ENCODE measurements around the gene FAIM2. TPM values are rescaled to one million over a fixed set of nuclear protein-coding genes. Genes with fewer than 3 reads are reported as not detected.

The FAIM2 gene
- total RNA-seq, 1 experiment from 2014 or later: 0.09 TPM

DNA sequence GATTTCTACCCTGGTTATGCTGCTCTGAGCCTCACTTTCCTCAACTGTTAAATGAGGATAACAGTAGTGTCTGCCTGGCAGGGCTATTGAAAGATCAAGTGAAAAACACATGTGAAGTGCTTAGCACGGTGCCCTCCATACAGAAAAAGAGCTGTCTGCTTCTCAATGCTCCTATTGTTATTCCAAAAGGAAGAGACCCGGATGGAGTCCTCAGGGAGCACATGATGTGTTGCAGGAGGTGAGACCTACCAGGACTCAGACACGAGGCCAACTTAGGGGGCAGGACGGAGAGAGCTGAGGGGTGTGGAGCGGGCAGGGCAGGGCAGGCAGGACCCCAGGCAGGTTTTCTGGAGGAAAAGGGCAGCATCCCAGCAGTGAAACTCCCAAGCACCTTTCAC, 8.9 kb downstream of the FAIM2 start:
- H3K9me3 ChIP-seq: no peaks in the 10 kb centered on the region
- no peaks in the 10 kb centered on the region for H3K4me1 Mint-ChIP-seq (ENCODE audit: low read depth, unreplicated experiment)
- DNase-seq: no peak
- ChIA-PET CTCF (interaction anchor here (1.0 kb wide), 1 partner anchor 22 kb away, joined by 3 read pairs; no protein-coding TSS in a partner anchor), POLR2A (no interaction called here)
- H3K27me3 Mint-ChIP-seq (ENCODE audit: insufficient read depth, unreplicated experiment): no peaks in the 10 kb centered on the region
- BruUV-seq (replicated peaks): no TSS peak
- no peak overlapping the region for H3K27ac Mint-ChIP-seq (ENCODE audit: unreplicated experiment)
- peaks cover 7% of the 10 kb centered on the region for H3K36me3 Mint-ChIP-seq (ENCODE audit: insufficient read depth, unreplicated experiment)
- intact Hi-C loops (cut with micrococcal nuclease; ENCODE audit: unreplicated experiment): no loop called here
- no peak overlapping the region for H3K4me3 ChIP-seq (ENCODE audit: low read depth, low read length)
- TF ChIP-seq, protein P1, sequence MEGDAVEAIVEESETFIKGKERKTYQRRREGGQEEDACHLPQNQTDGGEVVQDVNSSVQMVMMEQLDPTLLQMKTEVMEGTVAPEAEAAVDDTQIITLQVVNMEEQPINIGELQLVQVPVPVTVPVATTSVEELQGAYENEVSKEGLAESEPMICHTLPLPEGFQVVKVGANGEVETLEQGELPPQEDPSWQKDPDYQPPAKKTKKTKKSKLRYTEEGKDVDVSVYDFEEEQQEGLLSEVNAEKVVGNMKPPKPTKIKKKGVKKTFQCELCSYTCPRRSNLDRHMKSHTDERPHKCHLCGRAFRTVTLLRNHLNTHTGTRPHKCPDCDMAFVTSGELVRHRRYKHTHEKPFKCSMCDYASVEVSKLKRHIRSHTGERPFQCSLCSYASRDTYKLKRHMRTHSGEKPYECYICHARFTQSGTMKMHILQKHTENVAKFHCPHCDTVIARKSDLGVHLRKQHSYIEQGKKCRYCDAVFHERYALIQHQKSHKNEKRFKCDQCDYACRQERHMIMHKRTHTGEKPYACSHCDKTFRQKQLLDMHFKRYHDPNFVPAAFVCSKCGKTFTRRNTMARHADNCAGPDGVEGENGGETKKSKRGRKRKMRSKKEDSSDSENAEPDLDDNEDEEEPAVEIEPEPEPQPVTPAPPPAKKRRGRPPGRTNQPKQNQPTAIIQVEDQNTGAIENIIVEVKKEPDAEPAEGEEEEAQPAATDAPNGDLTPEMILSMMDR (IDR thresholded peaks at IDR 0.05; ENCODE audit: insufficient read depth in 1 of 2, low read depth in 1 of 2, low read length in 1 of 2, severe bottlenecking in 1 of 2, unreplicated experiment in 1 of 2): no peak
- peaks cover 21% of the 10 kb centered on the region for H3K4me1 ChIP-seq
- H3K36me3 ChIP-seq (ENCODE audit: control insufficient read depth, insufficient read depth, low read length): no peaks in the 10 kb centered on the region
- no peak overlapping the region for H3K4me3 Mint-ChIP-seq (ENCODE audit: unreplicated experiment)
- no peaks in the 10 kb centered on the region for H3K9me3 Mint-ChIP-seq (ENCODE audit: unreplicated experiment)
- no peaks in the 10 kb centered on the region for H3K27me3 ChIP-seq (replicated peaks; ENCODE audit: control insufficient read depth, insufficient read depth, low read length)

DNA sequence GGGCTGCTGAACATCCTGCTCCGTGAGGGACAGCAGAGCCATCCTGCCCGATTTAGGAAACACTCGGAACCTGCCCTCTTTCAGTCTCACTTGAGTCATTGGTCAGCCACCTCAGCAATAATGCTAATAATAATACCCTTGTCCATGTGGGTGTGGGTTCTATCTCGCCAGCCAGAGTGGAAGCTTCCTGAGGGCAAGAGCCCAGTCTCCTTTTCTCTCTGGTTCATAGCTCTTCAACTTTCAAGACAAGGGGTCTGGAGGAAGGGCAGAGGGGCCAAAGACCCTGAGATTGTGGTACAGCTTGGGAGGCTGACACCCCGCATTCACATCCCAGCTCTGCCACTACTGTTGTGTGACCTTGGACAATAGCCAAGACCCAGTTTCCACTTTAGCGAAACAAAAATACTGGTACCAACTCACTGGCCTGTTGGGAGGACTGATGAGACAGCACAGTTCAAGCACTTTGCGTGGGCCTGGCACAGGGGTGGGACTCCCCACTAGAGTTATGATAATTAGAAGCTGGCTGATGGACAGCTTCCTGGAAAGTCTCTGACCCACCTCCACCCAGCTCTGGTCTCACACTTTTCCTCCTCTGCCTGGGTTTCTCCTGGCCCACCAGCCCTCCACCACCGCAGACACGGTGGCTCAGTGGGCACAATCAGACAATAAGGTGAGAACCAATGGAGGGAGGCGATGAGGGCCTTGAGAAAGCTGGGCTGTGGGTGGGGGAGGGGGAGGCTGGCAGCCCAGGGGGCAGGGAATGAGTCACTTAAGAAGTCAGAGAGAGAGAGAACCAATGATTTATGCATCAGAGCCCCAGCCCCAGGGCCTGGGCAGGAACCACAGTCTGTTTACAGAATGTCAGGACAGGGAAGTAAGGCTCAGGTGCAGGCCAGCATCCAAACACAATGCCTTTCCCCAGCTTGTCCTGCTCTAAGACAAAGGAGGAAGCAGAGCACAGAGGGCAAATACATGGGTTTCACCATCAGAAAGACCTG, 9.6 kb downstream of the FAIM2 start:
- no peak overlapping the region for H3K27ac Mint-ChIP-seq (ENCODE audit: unreplicated experiment)
- intact Hi-C loops (cut with micrococcal nuclease; ENCODE audit: unreplicated experiment): no loop called here
- no peaks in the 10 kb centered on the region for H3K27me3 Mint-ChIP-seq (ENCODE audit: insufficient read depth, unreplicated experiment)
- Histone ChIP-seq H3K9me3 (no peaks in the 10 kb centered on the region), H3K4me1 (peaks cover 21% of the 10 kb centered on the region), H3K36me3 (ENCODE audit: control insufficient read depth, insufficient read depth, low read length) (no peaks in the 10 kb centered on the region), H3K4me3 (ENCODE audit: low read depth, low read length) (no peak overlapping the region), H3K27me3 (replicated peaks; ENCODE audit: control insufficient read depth, insufficient read depth, low read length) (no peaks in the 10 kb centered on the region)
- H3K9me3 Mint-ChIP-seq (ENCODE audit: unreplicated experiment): no peaks in the 10 kb centered on the region
- ChIA-PET CTCF (interaction anchor here (0.6 to 1.0 kb wide), 2 partner anchors 22 to 143 kb away, joined by 3 read pairs; no protein-coding TSS in a partner anchor), POLR2A (no interaction called here)
- no peak for DNase-seq
- no peaks in the 10 kb centered on the region for H3K4me1 Mint-ChIP-seq (ENCODE audit: low read depth, unreplicated experiment)
- H3K4me3 Mint-ChIP-seq (ENCODE audit: unreplicated experiment): no peak overlapping the region
- peaks cover under 1% of the 10 kb centered on the region for H3K36me3 Mint-ChIP-seq (ENCODE audit: insufficient read depth, unreplicated experiment)
- TF ChIP-seq, protein P1 (IDR thresholded peaks at IDR 0.05; ENCODE audit: insufficient read depth in 1 of 2, low read depth in 1 of 2, low read length in 1 of 2, severe bottlenecking in 1 of 2, unreplicated experiment in 1 of 2): no peak
- BruUV-seq (replicated peaks): no TSS peak

DNA sequence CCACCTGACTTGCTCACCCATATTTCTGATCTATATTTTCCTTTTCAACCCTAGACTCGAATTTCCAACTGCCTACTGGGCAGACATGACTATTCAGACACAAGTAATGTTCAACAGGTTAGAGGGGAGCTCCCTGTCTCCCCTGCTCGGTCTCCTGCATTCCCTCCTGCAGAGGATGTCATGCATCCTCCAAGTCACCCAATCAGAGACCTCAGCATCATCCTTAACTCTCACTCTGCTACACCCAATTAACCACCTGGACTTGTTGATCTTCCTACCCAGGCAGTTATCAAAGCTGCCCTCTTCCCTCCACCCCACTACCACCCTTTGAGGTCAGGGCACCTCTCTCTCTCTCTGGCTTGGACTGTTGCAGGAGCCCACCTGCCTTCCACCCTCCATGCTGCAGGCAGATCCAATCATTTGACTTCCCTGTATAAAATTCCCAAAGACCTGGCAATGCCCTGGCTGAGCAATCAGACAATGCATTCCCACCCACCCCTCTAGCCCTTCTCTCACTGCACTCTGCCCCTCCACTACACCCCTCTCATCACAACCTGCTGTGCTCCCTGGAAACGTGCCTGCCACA, 10.9 kb downstream of the FAIM2 start:
- ChIA-PET CTCF (interaction anchor here (0.5 kb wide), 1 partner anchor 28 kb away, joined by 5 read pairs; no protein-coding TSS in a partner anchor), POLR2A (no interaction called here)
- H3K9me3 Mint-ChIP-seq (ENCODE audit: unreplicated experiment): no peaks in the 10 kb centered on the region
- no peak overlapping the region for H3K4me3 Mint-ChIP-seq (ENCODE audit: unreplicated experiment)
- Histone ChIP-seq H3K4me3 (ENCODE audit: low read depth, low read length) (no peak overlapping the region), H3K9me3 (no peaks in the 10 kb centered on the region), H3K27me3 (replicated peaks; ENCODE audit: control insufficient read depth, insufficient read depth, low read length) (no peaks in the 10 kb centered on the region), H3K4me1 (peaks cover 32% of the 10 kb centered on the region), H3K36me3 (ENCODE audit: control insufficient read depth, insufficient read depth, low read length) (no peaks in the 10 kb centered on the region)
- H3K27ac Mint-ChIP-seq (ENCODE audit: unreplicated experiment): no peak overlapping the region
- BruUV-seq (replicated peaks): no TSS peak
- no peaks in the 10 kb centered on the region for H3K36me3 Mint-ChIP-seq (ENCODE audit: insufficient read depth, unreplicated experiment)
- TF ChIP-seq, protein P1 (IDR thresholded peaks at IDR 0.05; ENCODE audit: insufficient read depth in 1 of 2, low read depth in 1 of 2, low read length in 1 of 2, severe bottlenecking in 1 of 2, unreplicated experiment in 1 of 2): no peak
- no peak for DNase-seq
- no peaks in the 10 kb centered on the region for H3K27me3 Mint-ChIP-seq (ENCODE audit: insufficient read depth, unreplicated experiment)
- no peaks in the 10 kb centered on the region for H3K4me1 Mint-ChIP-seq (ENCODE audit: low read depth, unreplicated experiment)
- intact Hi-C loops (cut with micrococcal nuclease; ENCODE audit: unreplicated experiment): no loop called here

Data from Caco-2 (cell line).